Spinal cord (tissue), 10 donors: Measurements from ENCODE around the gene METTL13. TPM values are rescaled to one million over a fixed set of nuclear protein-coding genes. Genes with fewer than 3 reads are reported as not detected.
A peak's percentile ranks its signal among the peaks of the same experiment; 100 is the strongest.

Source experiments
- DNase-seq, 6 donors: peaks; one replicate each; pipeline versions ENCODE4 v3.0.0 to v3.0.0-alpha.2; 2013 to 2015; ENCODE audit warnings: low spot score in 6 of 6, low read depth in 4 of 6
- H3K27ac ChIP-seq: one replicate; pipeline ENCODE4 v1.5.1; 2013; ENCODE audit warnings: low read depth, low read length, control low read depth
- H3K27me3 ChIP-seq: one replicate; pipeline ENCODE4 v1.6.1; 2013; ENCODE audit warnings: low read length; ENCODE audit not compliant: control insufficient read depth, insufficient read depth
- H3K36me3 ChIP-seq: one replicate; pipeline ENCODE4 v1.6.1; 2013; ENCODE audit warnings: low read length; ENCODE audit not compliant: control insufficient read depth, insufficient read depth
- H3K4me1 ChIP-seq: one replicate; pipeline ENCODE4 v1.6.1; 2013; ENCODE audit warnings: low read length; ENCODE audit not compliant: control insufficient read depth, insufficient read depth
- H3K4me3 ChIP-seq: one replicate; pipeline ENCODE4 v1.5.1; 2013; ENCODE audit warnings: low read depth, low read length, control low read depth
- H3K9me3 ChIP-seq: one replicate; pipeline ENCODE4 v1.6.1; 2013; ENCODE audit warnings: low read length; ENCODE audit not compliant: control insufficient read depth, insufficient read depth
- WGBS: methylation state at CpG from one replicate; pipeline ENCODE4 v1.1.5; 2013; ENCODE audit warnings: missing lambda C conversion rate; ENCODE audit not compliant: insufficient coverage; 5-methylcytosine and 5-hydroxymethylcytosine counted together
- polyA plus RNA-seq, 2 donors: library from polyadenylated mRNA; unstranded; fragments of 120-200 nt; gene quantifications; one replicate each; pipeline ENCODE4 v1.2.1, GENCODE V29; 2013; ENCODE audit not compliant: insufficient read length in 2 of 2
- small RNA-seq: library from RNA; depleted of rRNA; stranded (forward); fragments of <200 nt; gene quantifications from one replicate; pipeline ENCODE3, GENCODE V24; 2014; ENCODE audit warnings: low replicate concordance
- total RNA-seq, 2 donors: library from RNA; depleted of rRNA in 1 of 2; stranded (reverse); fragments of 120-200 nt in 1 of 2; fragments of >200 nt in 1 of 2; gene quantifications; one replicate each; pipeline versions ENCODE4 v1.2.3 to v1.2.4, GENCODE V29; 2013 to 2014
- donor health status: healthy.

The METTL13 gene
- total and polyA plus RNA-seq, 4 donors: 19.0 to 30.8 (median 26.4) TPM

DNA sequence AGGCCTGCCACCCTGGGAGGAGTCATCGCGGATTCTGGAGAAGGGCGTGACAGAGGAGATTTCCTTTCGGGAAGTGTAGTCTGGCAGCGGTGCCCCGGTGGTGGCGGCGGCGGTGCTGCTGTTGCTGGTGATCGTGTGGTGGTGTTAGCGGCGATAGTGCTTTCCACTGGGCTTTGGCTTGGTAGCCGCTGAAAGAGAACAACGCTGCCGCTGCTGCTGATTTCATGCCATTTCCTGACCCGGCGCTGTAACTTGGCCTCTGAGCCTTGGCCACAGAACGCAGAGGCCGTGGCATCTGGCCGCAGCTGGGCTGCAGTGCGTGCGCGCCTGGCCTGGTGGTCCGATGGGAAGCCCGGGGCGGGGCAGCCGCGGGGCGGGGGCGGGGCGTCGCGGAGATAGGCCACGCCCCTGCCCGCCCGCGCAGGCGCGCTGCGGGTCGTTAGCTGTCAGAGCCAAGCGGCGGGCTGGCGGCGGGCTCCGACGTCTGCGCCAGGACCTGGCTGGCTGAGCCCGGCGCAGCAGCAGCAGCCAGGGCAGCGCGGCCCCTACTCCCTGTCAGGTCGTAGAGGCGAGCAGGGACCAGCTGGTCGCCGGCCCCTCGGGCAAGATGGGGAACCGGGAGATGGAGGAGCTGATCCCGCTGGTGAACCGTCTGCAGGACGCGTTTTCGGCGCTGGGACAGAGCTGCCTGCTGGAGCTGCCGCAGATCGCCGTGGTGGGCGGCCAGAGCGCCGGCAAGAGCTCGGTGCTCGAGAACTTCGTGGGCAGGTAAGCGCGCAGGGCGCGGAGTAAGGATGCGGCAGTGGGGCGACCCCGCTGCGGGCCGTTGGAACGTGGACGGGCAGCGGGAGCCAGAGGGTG, 59.8 kb downstream of the METTL13 start, which contains the start of gene DNM3:
DNM3 (plus strand) TSS at position 449 of the 861 bp plus-strand sequence; CDS start at position 608, 159 bp downstream.
- H3K4me1 ChIP-seq: peaks cover 9% of the 10 kb centered on the region
- H3K9me3 ChIP-seq: no peaks in the 10 kb centered on the region
- DNase-seq: peak; percentile 74 to 95 (median 80)
- under 1% methylated on average over 85 of the region's 85 CpGs for WGBS
- H3K27me3 ChIP-seq: no peaks in the 10 kb centered on the region
- H3K36me3 ChIP-seq: no peaks in the 10 kb centered on the region
- peak within 1 kb of the TSS; percentile 78 for H3K27ac ChIP-seq
- H3K4me3 ChIP-seq: peak within 1 kb of the TSS; percentile 87

DNA sequence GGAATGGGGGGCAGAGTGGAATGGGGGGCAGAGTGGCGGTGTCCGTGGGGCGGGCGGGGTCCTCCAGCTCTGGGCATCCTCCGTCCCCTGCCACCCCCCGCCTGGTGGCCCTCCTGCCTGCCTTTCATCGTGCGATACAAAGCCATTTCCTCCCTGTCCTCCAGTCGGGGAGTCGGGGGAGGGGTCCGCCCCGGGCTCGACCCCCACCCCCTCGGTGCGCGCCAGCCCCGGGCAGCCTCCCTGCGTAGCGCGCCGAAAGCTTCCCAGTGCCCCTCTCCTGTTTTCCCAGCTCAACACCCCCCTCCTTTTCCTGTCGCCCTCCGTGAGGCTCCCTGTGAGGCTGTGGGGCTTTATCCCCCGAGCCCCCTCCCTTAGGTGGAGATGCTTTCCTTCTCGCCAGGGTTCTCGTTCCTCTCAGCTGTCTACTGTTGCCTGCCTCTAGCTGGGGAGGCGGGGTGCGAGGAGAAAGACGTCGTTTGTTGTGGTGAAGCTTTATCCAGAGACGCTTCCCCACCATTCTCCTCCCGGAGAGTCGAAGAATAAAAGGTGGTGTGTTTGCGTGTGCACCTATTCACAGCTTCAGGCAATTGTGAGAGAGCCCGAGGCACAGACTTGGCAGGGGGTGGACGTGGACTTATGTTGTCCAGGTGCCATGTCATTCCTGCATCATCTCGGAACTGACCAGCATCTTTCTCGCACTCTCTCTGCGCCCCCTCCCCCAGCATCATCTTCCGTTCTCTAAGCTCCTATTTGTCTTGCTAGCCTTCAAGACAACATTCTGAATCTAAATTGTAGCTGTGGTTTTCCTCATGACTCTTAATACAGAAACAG, 60.7 kb downstream of the METTL13 start:
- 0% methylated on average over 24 of the region's 40 CpGs for WGBS
- peak overlapping the region; percentile 63 for H3K27ac ChIP-seq
- peak in 4 of 6 donors; percentile 33 to 85 (median 69) for DNase-seq

DNA sequence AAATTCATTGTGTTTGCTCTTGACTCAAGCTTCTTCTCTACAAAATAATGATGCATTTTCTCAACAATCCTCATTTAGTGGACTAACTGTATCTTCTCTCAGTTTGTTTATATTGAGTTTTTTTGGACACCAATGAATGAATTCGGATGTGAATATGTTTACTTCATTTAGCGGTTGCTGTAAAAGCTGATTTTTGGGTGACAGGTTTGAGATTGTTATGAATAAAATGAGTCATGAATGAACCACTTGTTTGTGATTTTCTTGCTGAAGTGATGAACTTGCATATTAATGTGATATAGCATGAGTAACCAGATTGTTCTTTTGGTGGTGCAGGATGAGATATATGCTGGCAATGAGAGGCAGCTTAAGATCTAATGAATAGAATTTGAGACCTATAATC, 62.9 kb downstream of the METTL13 start:
- Histone ChIP-seq H3K27me3 (no peaks in the 10 kb centered on the region), H3K9me3 (no peaks in the 10 kb centered on the region), H3K27ac (no peak overlapping the region), H3K4me3 (no peak overlapping the region), H3K4me1 (peaks cover 9% of the 10 kb centered on the region), H3K36me3 (no peaks in the 10 kb centered on the region)
- DNase-seq: peak in 1 of 6 donors; percentile 39
- 76% methylated on average over 2 of the region's 2 CpGs for WGBS

More for the DNA sequence above, 60.7 kb downstream of the METTL13 start:
- H3K9me3 ChIP-seq: no peaks in the 10 kb centered on the region
- peaks cover 9% of the 10 kb centered on the region for H3K4me1 ChIP-seq
- H3K27me3 ChIP-seq: no peaks in the 10 kb centered on the region
- no peaks in the 10 kb centered on the region for H3K36me3 ChIP-seq
- H3K4me3 ChIP-seq: peak overlapping the region; percentile 87

DNA sequence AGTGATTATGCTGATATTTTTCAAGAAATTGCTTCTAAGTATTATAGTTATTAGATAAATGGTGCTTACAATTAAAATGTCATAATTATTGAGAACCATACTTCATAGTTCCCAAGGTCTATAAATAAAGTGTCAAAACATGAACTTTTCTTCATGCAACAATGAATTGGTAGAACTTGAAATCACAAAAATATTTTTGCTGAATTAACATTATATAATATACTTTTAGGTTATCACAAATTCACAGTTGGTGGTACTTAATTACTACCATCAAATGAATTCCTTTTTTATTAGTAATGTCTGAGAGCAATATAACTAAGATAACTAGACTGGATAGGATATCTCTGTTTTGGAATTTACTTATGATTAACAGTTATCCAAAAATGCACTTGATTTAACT, 64.5 kb downstream of the METTL13 start:
- no peaks in the 10 kb centered on the region for H3K27me3 ChIP-seq
- H3K4me3 ChIP-seq: no peak overlapping the region
- peaks cover 7% of the 10 kb centered on the region for H3K4me1 ChIP-seq
- no peaks in the 10 kb centered on the region for H3K9me3 ChIP-seq
- H3K27ac ChIP-seq: no peak overlapping the region
- no peaks in the 10 kb centered on the region for H3K36me3 ChIP-seq
- DNase-seq: no peak

Small RNA genes lying within 50 kb of the gene (small RNA-seq; reads per million reads assigned to genes)
- not detected for gene RF00601

Other genes starting within 250 kb of the METTL13 start
- not detected for gene MYOCOS, start 159.4 kb upstream of the METTL13 start, total RNA-seq
- gene MYOCOS, start 159.4 kb upstream of the METTL13 start, polyA plus RNA-seq: under 1 TPM in 1 of 2 donors, not detected in 1; 0.27 TPM
- gene MYOC, start 129.0 kb upstream of the METTL13 start, total RNA-seq: 1 to 10 TPM in 1 of 2 donors, under 1 TPM in 1; 0.69 to 5.2 TPM
- 1 to 10 TPM in 1 of 2 donors, under 1 TPM in 1; 0.21 to 1.2 TPM for gene MYOC, start 129.0 kb upstream of the METTL13 start, polyA plus RNA-seq
- gene VAMP4, start 39.6 kb upstream of the METTL13 start, total RNA-seq: 10 to 100 TPM in 1 of 2 donors, 1 to 10 TPM in 1; 9.7 to 37.9 TPM
- 10 to 100 TPM; 21.9 to 28.2 TPM for gene VAMP4, start 39.6 kb upstream of the METTL13 start, polyA plus RNA-seq
- gene DNM3, start 59.8 kb downstream of the METTL13 start, total RNA-seq: 10 to 100 TPM; 38.5 to 93.9 TPM
- 10 to 100 TPM; 38.6 to 58.5 TPM for gene DNM3, start 59.8 kb downstream of the METTL13 start, polyA plus RNA-seq